K562 (cell line): ENCODE data around the gene FAM83F. TPM values are rescaled to one million over a fixed set of nuclear protein-coding genes. Genes with fewer than 3 reads are reported as not detected.

Experiments used
- ATAC-seq: fragments of 200-7000 bp; cut with Tn5 transposase; 3 replicates; pipeline ENCODE4 v1.9.1; 2020; ENCODE audit warnings: moderate library complexity
- BruUV-seq: library from RNA; stranded (reverse); fragments of 400-500 nt; replicated peaks from 2 replicates; lab custom pipeline; 2021; lab: Mats Ljungman, UMichigan
- CTCF ChIA-PET: fragments of 300-600 bp; formaldehyde crosslinking; extraction: SDS; loops from one replicate; lab custom pipeline; 2021; ENCODE audit warnings: low intra/inter-chr PET ratio; lab: Yijun Ruan, JAX
- POLR2A ChIA-PET: fragments of 300-600, 350-650 bp; sonication (Branson Sonifier 250); formaldehyde crosslinking; extraction: SDS; loops from one replicate; lab custom pipeline; 2021; ENCODE audit warnings: antibody characterized with exemption, inconsistent platforms; lab: Yijun Ruan, JAX
- DNase-seq, 4 experiments: peaks; one replicate each; pipeline versions ENCODE4 v3.0.0 to v3.0.0-alpha.2; 2011 to 2018; ENCODE audit warnings: low spot score in 3 of 4, mixed read lengths in 3 of 4; ENCODE audit errors: extremely low read depth in 1 of 4
- FAIRE-seq: peaks from 2 replicates; lab custom pipeline; 2011; peaks lifted over from hg19 to GRCh38; lab: Jason Lieb, UNC
- H2AFZ ChIP-seq: 2 replicates; pipeline ENCODE4 v1.6.0; 2011; ENCODE audit warnings: low read depth, low read length, control low read depth, inconsistent platforms
- H3K27ac ChIP-seq: fragments of 200-600 bp; 3 replicates; pipeline ENCODE4 v1.8.0; 2011; ENCODE audit warnings: low read depth, mild to moderate bottlenecking, control low read depth, inconsistent platforms, low read length, moderate library complexity, mixed read lengths; ENCODE audit errors: extremely low read depth
- H3K27me3 ChIP-seq, 2 experiments: fragments of 300-600 bp in 1 of 2; 2 replicates in 1 of 2; 3 replicates in 1 of 2; pipeline versions ENCODE4 v1.6.0 to v1.8.0; 2011; ENCODE audit warnings: inconsistent platforms in 2 of 2, low read length in 2 of 2, mild to moderate bottlenecking in 1 of 2, mixed read lengths in 1 of 2, moderate library complexity in 1 of 2; ENCODE audit not compliant: control insufficient read depth in 2 of 2, insufficient read depth in 2 of 2
- H3K36me3 ChIP-seq: fragments of 300-600 bp; 3 replicates; pipeline ENCODE4 v1.8.0; 2011; ENCODE audit warnings: mild to moderate bottlenecking, low read length, inconsistent platforms; ENCODE audit not compliant: control insufficient read depth, insufficient read depth
- H3K4me1 ChIP-seq, 2 experiments: fragments of 200-600 bp in 1 of 2; replicated peaks in 1 of 2; 2 replicates in 1 of 2; 3 replicates in 1 of 2; pipeline versions ENCODE4 v1.5.1 to v1.8.0; 2011; ENCODE audit warnings: inconsistent platforms in 2 of 2, low read length in 2 of 2, mild to moderate bottlenecking in 1 of 2, mixed read lengths in 1 of 2, moderate library complexity in 1 of 2; ENCODE audit not compliant: control insufficient read depth in 2 of 2, insufficient read depth in 2 of 2
- H3K4me2 ChIP-seq: 2 replicates; pipeline ENCODE4 v1.6.1; 2011; ENCODE audit warnings: low read length, control low read depth, inconsistent platforms, mixed read lengths; ENCODE audit not compliant: insufficient read depth
- H3K4me3 ChIP-seq: fragments of 200-600 bp; sonication (generic), shearing (Covaris generic); 2 replicates; pipeline ENCODE4 v1.5.1; 2016; ENCODE audit warnings: control low read depth, inconsistent platforms
- H3K79me2 ChIP-seq: fragments of 200-600 bp; 3 replicates; pipeline ENCODE4 v1.8.0; 2011; ENCODE audit warnings: low read length, inconsistent platforms; ENCODE audit not compliant: control insufficient read depth, insufficient read depth
- H3K9ac ChIP-seq, 2 experiments: 2 replicates each; pipeline versions ENCODE4 v1.6.0 to v1.6.1; 2011; ENCODE audit warnings: low read depth in 2 of 2, low read length in 2 of 2, control low read depth in 1 of 2, inconsistent platforms in 1 of 2, mild to moderate bottlenecking in 1 of 2, mixed read lengths in 1 of 2; ENCODE audit not compliant: insufficient read depth in 1 of 2
- H3K9me1 ChIP-seq: one replicate; pipeline ENCODE4 v1.6.0; 2011; ENCODE audit warnings: inconsistent platforms, mild to moderate bottlenecking, low read length, moderate library complexity; ENCODE audit not compliant: control insufficient read depth, insufficient read depth
- H3K9me3 ChIP-seq: replicated peaks from 2 replicates; pipeline ENCODE4 v1.5.1; 2011; ENCODE audit warnings: low read depth, low read length, inconsistent platforms; ENCODE audit not compliant: control insufficient read depth, insufficient read depth
- H4K20me1 ChIP-seq: replicated peaks from 2 replicates; pipeline ENCODE4 v1.6.1; 2011; ENCODE audit warnings: low read length, inconsistent platforms, mixed read lengths; ENCODE audit not compliant: control insufficient read depth, insufficient read depth
- CHD2 ChIP-seq: IDR thresholded peaks from 2 replicates; pipeline ENCODE4 v1.6.1; 2011; ENCODE audit warnings: low read depth, low read length
- EP300 ChIP-seq: IDR thresholded peaks from 2 replicates; pipeline ENCODE4 v1.6.1; 2012; ENCODE audit warnings: low read length, improper control_type of control experiment
- SMAD4 ChIP-seq: fragments of 250-450 bp; sonication (Bioruptor Pico); conservative IDR thresholded peaks from 2 replicates; pipeline ENCODE4 v1.8.0; 2021; ENCODE audit warnings: inconsistent platforms, mild to moderate bottlenecking, moderate library complexity
- ZFP36 ChIP-seq: fragments of 150-350 bp; IDR thresholded peaks from 2 replicates; pipeline ENCODE4 v1.6.1; 2018; ENCODE audit warnings: low read length, low read depth; ENCODE audit not compliant: partially characterized antibody
- ZNF146 ChIP-seq: IDR thresholded peaks from one replicate; pipeline ENCODE4 v1.6.1; 2018; ENCODE audit warnings: missing compliant biosample characterization; ENCODE audit not compliant: unreplicated experiment
- ZNF384 ChIP-seq: IDR thresholded peaks from 2 replicates; pipeline ENCODE4 v1.6.1; 2012; ENCODE audit warnings: low read depth, low read length, improper control_type of control experiment
- WGBS: fragments of 100-300 bp; shearing (Covaris generic); methylation state at CpG from one replicate; pipeline ENCODE4 v1.1.6; 2016; ENCODE audit warnings: low coverage, mixed read lengths; ENCODE audit not compliant: insufficient coverage; ENCODE audit errors: missing lambda C conversion rate; 5-methylcytosine and 5-hydroxymethylcytosine counted together
- in situ Hi-C: fragments of 300-500 bp; cut with MboI; formaldehyde crosslinking; loops from 4 replicates; pipeline ENCODE4 v1.15.0; 2018; ENCODE audit warnings: inconsistent platforms, mixed read lengths
- intact Hi-C: fragments of 100-400 bp; cut with micrococcal nuclease; formaldehyde crosslinking; loops from 2 replicates; pipeline ENCODE4 v1.14.2; 2022
- polyA plus RNA-seq, 8 experiments: library from polyadenylated mRNA; depleted of rRNA in 4 of 8; stranded (reverse) in 5 of 8; unstranded in 3 of 8; fragments of >200 nt; fragmentation: Nextera tagmentation in 2 of 8; fragmentation: Illumina TruSeq in 1 of 8; extraction: Ambion mirVana in 2 of 8; extraction: Trizol in 1 of 8; gene quantifications; 2 replicates each; pipeline versions ENCODE4 v1.2.1 to v1.2.3, GENCODE V29; 2011 to 2014; ENCODE audit warnings: inconsistent platforms in 1 of 8, missing spikeins in 1 of 8
- total RNA-seq, 7 experiments: library from RNA; depleted of rRNA in 6 of 7; stranded (reverse); fragments of >200 nt in 6 of 7; fragmentation: Illumina TruSeq in 2 of 7; extraction: Trizol in 2 of 7; gene quantifications; 2 replicates each; pipeline versions ENCODE4 v1.2.1 to v1.2.3, GENCODE V29; 2011 to 2021; ENCODE audit warnings: low replicate concordance in 1 of 7
- TF ChIP-seq, protein P1 (sequence below): fragments of 250-450 bp; sonication (Bioruptor Pico); IDR thresholded peaks from 2 replicates; pipeline ENCODE4 v1.4.0; 2020; ENCODE audit warnings: mild to moderate bottlenecking, moderate library complexity
- TF ChIP-seq, protein P2 (sequence below): fragments of 450-650 bp; formaldehyde crosslinking; IDR thresholded peaks from 2 replicates; pipeline ENCODE4 v1.4.0; 2022; ENCODE audit warnings: mild to moderate bottlenecking, moderate library complexity

FAM83F gene
- total and polyA plus RNA-seq, 9 of the 15 experiments (the other 6 are each of a cell fraction or from before 2014, with no cell fraction given), result under 0.01 to 0.13 (median 0.04) TPM; not detected in 1

DNA sequence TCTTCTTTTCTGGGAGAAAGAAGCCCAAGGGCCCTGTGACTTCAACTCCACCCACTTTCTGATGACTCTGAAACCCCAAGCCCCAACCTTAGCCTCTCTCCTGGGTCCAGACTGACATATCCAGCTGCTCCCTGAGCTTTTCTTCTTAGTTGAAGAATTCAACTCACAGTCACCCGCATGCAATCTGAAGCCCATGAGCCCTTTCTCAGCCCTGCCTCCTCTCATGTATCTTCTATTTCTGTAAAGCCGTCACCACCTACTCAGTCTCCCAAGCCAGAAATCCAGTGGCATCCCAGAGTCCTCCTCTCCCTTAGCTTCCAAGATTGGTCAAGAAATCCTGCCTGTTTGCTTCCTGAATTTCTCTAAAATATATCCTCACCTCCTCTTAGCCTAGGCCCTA lies 41.7 kb upstream of the FAM83F start:
- peaks cover 86% of the 10 kb centered on the region for H3K36me3 ChIP-seq
- in situ Hi-C loops, result no loop called here
- WGBS, result 64% methylated on average over 1 of the region's 2 CpGs

More for the DNA sequence above, 41.7 kb upstream of the FAM83F start:
- H2AFZ ChIP-seq, result no peak overlapping the region
- ATAC-seq (no peak; the same call in 2 of the 3 replicates), FAIRE-seq (no peak), DNase-seq (no peak)
- H3K9ac ChIP-seq, result 0 out of 4 replicates have a peak overlapping the region, but pooled peaks of 1 of the 2 experiments have one; percentile 45
- H4K20me1 ChIP-seq, result no peaks in the 10 kb centered on the region
- H3K4me2 ChIP-seq, result no peak overlapping the region
- H3K9me1 ChIP-seq, result no peaks in the 10 kb centered on the region
- H3K79me2 ChIP-seq, result peaks cover 63% of the 10 kb centered on the region
- 0 out of 2 replicates have a peak, but pooled peaks cover 3% of the 10 kb centered on the region for H3K9me3 ChIP-seq
- no peaks in the 10 kb centered on the region for H3K27me3 ChIP-seq
- BruUV-seq, result no TSS peak
- no peak overlapping the region for H3K27ac ChIP-seq
- POLR2A ChIA-PET, result interaction anchor here (0.8 to 2.2 kb wide), 5 partner anchors 10 to 542 kb away, joined by 3 to 12 read pairs (median 5); no protein-coding TSS in a partner anchor
- TF ChIP-seq, protein P1, sequence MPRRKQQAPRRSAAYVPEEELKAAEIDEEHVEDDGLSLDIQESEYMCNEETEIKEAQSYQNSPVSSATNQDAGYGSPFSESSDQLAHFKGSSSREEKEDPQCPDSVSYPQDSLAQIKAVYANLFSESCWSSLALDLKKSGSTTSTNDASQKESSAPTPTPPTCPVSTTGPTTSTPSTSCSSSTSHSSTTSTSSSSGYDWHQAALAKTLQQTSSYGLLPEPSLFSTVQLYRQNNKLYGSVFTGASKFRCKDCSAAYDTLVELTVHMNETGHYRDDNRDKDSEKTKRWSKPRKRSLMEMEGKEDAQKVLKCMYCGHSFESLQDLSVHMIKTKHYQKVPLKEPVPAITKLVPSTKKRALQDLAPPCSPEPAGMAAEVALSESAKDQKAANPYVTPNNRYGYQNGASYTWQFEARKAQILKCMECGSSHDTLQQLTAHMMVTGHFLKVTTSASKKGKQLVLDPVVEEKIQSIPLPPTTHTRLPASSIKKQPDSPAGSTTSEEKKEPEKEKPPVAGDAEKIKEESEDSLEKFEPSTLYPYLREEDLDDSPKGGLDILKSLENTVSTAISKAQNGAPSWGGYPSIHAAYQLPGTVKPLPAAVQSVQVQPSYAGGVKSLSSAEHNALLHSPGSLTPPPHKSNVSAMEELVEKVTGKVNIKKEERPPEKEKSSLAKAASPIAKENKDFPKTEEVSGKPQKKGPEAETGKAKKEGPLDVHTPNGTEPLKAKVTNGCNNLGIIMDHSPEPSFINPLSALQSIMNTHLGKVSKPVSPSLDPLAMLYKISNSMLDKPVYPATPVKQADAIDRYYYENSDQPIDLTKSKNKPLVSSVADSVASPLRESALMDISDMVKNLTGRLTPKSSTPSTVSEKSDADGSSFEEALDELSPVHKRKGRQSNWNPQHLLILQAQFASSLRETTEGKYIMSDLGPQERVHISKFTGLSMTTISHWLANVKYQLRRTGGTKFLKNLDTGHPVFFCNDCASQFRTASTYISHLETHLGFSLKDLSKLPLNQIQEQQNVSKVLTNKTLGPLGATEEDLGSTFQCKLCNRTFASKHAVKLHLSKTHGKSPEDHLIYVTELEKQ (CRISPR knock-in tag), result no peak
- TF ChIP-seq SMAD4 (no peak), ZNF384 (no peak), ZFP36 (no peak), CHD2 (no peak), ZNF146 (CRISPR knock-in tag) (no peak), EP300 (no peak)
- TF ChIP-seq, protein P2, sequence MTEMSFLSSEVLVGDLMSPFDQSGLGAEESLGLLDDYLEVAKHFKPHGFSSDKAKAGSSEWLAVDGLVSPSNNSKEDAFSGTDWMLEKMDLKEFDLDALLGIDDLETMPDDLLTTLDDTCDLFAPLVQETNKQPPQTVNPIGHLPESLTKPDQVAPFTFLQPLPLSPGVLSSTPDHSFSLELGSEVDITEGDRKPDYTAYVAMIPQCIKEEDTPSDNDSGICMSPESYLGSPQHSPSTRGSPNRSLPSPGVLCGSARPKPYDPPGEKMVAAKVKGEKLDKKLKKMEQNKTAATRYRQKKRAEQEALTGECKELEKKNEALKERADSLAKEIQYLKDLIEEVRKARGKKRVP (CRISPR knock-in tag), result no peak
- TF ChIP-seq, all 486 proteins: peak for 0
- Histone ChIP-seq H3K4me1 (peaks cover 9 to 49% of the 10 kb centered on the region in 2 experiments; a peak in 3 of 5 replicates), H3K4me3 (no peak overlapping the region)
- CTCF ChIA-PET, result no interaction called here
- intact Hi-C loops, result no loop called here
